Transverse colon (tissue), 3 donors: ENCODE measurements around the gene NEURL1B.

Source experiments
- CTCF ChIP-seq, 5 experiments: fragments of 200-600 bp in 3 of 5; fragments of 450-650 bp in 2 of 5; sonication (generic) in 3 of 5; IDR thresholded peaks; 1 replicate in 2 of 5; 2 replicates in 3 of 5; pipeline ENCODE4 v1.5.1; 2016 to 2017; ENCODE audit warnings: antibody characterized with exemption in 5 of 5, inconsistent platforms in 3 of 5, mild to moderate bottlenecking in 2 of 5, moderate library complexity in 1 of 5
- EP300 ChIP-seq: sonication (generic); formaldehyde crosslinking; IDR thresholded peaks from one replicate; pipeline ENCODE4 v1.6.1; 2017; ENCODE audit warnings: antibody characterized with exemption, low read depth
- POLR2A ChIP-seq: fragments of 450-650 bp; IDR thresholded peaks from one replicate; pipeline ENCODE4 v1.6.1; 2016; ENCODE audit warnings: antibody characterized with exemption, mild to moderate bottlenecking, moderate library complexity

GRCh38 chr5:172646716-172647285, 5.7 kb downstream of the NEURL1B start:
- TF ChIP-seq POLR2A = no peak
- TF ChIP-seq CTCF (IDR thresholded peaks at IDR 0.05) = peak; percentile 48 to 72 (median 55)
- no peak for TF ChIP-seq EP300
